Fibroblast of upper back skin (primary cell): ENCODE results near the gene CAMK4.
A peak's percentile ranks its signal among the peaks of the same experiment; 100 is the strongest.

Experiments used
- DNase-seq: peaks from one replicate; pipeline ENCODE4 v3.0.0-alpha.2; 2013

The CAMK4 gene

DNA sequence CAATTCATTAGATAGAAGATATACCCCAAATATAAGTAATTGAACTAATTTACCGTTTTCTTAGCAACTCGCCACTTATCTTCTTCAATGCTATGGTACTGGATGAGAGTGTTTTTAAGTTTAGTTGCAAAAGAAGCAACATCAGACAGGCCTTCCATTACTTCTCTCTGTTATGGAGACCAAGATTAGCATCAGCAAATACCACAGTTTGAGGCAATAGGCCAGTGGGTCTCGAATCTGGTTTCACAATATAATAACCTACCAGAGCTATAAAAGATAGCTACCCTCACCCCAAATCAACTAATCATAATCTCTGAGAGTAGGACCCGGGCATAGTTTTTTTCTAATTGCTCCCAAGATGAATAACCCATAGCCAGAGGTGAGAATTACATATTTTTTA lies 283.1 kb downstream of the CAMK4 start:
- no peak for DNase-seq

DNA sequence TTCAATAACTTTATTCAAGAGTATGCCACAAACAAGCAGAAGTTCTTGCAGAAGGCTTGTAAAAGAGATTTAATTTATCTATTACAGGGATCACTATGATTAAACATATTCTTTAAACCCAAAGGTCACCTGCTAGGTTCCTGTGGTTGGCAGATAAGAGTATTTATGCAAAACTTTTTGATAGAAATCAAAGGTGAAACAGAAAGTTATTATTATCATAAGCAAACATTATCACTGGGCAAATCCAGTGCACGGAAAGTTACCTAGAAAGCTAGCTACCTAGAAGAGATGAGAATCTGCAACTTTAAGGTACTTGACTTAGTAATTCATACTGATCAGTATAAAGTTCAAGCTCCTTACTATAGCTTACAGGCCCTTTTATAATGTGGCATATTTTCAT lies 284.9 kb downstream of the CAMK4 start:
- no peak for DNase-seq

DNA sequence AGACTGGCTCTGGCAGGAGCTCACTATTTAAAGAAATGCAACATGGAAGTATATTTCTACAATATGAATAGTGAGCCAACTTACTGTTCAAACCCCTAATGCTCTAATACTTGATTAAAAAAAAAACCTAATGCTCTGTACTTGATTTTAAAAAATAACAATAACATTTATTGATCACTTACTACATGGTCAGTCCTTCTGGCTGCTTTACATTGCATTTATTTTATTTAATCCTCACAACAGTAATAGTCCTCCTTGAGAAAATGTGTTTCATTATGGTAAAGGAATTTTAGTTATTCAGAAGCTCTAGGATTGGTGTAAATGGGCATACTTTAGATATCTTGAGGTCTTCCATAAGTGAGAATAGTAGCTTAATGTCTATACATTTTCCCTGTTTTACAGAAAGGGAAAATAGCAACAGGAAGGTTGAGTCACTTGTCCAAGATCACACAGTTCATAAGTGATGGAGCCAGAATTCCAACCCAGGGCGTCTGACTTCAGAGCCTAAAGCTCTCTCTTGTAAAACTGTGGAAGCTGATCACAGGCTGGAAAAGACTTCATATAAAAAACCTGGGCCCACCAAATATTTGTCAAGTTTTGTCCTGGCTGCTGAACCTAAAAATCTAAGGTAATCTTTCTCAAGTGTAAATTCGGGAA lies 287.1 kb downstream of the CAMK4 start:
- DNase-seq = peak; percentile 58

DNA sequence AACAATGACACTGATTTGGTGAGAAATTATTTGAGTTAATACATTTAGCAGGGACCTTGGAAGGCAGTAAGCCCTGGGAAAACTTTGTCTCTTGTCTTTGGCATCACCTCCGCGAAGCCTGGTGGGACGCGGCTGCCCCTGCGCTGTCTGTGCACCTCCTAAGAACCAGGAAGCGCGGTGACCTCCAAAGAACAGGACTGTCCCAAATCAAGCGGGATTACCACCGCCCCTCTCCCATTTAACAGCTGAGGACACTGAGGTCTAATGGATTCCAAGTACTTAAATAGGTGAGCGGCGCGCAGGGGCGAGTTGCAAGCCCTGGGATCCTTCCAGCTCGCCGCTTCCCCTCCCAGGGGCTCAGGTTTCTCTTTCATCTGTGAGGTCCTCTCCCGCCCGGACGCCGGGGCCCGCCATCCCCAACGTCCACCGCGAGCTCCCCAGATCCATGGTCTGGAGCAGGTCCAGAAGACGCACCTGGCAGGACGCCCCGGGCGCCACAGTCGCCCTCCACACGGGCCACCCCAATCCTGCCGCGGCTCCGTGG lies 287.7 kb downstream of the CAMK4 start:
- DNase-seq = peak; percentile 32

DNA sequence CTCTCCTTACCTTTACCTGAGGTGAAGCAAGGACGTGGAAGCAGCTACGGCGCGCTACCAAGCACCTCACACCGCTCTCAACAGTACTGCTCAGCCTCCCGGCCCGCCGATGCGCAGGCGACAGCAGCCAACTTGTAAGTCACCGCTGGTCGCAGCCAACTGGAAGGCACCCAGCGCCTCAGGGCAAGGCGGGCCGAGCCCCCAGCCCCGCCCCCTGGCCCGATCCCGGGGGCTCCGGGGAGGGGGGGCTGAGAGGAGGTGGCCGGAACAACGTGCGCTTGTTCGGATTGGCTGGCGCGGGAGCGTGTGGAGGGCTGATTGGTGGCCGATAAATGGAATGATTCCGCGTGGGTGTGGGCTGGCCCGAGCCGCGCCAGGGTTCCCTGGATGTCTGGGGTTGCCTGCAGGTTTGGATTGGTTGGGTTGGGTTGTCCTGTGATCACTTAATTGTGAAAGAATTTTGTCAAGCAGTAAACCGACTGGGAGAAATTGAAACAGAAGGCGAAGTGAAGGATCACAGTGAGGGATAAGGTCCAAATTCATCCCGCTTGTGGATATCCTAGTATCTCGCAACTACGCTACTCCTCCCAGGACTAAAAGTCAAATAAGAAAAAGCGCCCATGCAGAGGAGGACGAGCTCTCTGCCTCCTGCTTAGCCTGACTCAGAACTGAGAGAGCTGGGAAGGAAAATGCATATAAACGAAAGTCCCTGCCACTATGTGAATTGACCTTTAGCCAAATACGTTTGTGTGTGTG lies 288.4 kb downstream of the CAMK4 start, which contains the start of gene STARD4:
STARD4 (minus strand) TSS at position 161 of the 756 bp plus-strand sequence. CDS start 5,102 bp downstream, outside the sequence.
- peak; percentile 98 for DNase-seq

DNA sequence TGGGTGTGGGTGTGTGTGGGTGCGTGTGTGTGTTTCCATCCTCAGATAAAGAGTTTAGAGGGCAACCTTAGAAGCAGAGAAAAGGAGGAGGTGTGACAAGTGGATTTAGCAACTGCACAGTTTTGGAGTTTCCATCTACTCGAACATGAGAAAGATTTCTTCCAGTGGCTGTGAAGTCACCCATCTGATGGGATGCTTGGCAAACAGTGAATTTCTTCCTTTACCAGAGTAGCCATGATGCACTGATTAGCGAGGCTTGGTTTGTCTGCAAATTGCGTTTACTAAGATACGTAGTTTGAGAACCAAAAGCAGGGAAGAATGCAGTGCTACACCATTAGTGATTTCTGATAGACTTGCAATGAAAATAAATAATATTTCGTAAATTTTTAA lies 288.9 kb downstream of the CAMK4 start:
- no peak for DNase-seq

DNA sequence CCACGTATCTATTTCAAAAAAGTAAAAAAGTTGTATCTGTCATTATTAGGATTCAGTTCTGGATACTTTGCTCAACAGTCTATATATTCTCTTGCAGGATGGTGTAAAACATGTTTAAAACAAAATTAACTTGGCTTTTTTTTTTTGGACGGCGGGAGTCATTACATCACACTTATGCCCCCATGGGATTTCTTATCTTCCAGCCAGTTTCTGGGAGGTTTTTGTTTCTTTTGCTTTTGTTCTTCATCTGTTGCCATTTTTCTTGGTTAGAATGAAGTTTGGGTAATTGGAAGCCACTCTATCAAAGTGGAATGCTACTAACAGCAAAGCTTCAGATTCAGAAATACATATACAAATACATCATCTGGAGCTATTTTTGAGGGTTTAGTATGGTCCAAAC lies 289.9 kb downstream of the CAMK4 start:
- DNase-seq = no peak

DNA sequence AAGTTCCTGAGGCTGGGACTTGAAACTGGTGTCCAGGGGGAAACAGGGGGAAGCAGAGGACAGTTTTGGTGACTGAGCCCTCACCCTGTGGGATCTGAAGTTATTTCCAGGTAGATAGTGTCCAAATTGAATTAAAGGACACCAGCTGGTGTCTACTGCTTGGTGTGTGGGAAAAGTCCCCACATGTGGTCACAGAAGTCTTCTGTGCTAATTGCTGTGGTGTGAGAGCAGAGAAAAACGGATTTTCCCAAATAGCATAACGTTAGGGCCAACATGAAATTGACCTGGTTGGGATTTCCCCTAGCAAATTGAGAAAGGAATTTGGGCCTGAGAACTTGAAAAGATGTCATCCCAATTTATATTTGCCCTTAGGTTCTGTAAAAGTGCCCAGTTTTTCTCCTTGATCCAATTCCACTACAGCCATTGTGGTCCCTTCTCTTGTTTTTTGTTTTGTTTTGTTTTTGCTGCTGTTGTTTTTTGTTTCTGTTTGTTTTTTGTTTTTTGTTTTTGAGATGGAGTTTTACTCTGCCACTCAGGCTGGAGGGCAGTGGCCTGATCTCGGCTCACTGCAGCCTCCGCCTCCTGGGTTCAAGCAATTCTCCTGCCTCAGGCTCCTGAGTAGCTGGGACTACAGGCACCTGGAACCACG lies 293.8 kb downstream of the CAMK4 start:
- DNase-seq = no peak

DNA sequence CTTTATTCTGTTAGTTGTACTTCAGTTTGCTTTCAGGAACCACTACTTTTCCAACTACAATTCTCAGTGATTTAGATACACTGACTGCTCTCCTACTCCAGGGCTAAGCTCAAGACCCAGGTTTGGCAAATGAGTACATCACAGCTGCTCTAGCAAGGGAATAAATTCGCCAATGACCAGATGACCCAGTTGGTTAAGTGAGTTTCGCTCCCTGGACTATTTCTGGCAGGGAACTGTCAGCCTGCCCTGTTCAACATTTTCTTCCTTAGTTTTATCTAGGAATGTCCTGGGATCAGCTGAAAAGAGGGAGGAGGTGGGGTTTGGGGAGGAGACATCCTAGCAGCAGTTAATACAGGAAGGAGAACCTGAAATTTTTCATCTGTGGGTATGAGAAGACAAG lies 294.6 kb downstream of the CAMK4 start:
- DNase-seq = no peak

DNA sequence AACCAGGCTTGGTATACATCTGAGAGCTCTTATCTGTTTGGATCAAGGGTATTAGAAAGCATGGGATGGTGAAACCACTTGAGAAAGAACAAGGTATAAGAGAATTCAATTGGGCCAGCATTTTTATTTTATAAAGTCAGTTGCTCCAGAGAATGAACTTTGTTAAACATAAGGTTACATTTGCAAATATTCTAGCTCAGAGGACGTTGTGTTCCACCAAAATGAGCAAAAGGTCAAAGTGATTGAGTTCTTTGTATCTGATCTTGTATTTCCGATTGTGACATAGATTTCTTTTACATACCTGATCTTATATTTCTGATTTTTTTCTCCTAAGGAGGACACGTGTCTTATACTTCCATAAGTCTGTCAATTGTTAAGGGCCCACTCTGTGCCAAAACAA lies 296.7 kb downstream of the CAMK4 start:
- DNase-seq = no peak

DNA sequence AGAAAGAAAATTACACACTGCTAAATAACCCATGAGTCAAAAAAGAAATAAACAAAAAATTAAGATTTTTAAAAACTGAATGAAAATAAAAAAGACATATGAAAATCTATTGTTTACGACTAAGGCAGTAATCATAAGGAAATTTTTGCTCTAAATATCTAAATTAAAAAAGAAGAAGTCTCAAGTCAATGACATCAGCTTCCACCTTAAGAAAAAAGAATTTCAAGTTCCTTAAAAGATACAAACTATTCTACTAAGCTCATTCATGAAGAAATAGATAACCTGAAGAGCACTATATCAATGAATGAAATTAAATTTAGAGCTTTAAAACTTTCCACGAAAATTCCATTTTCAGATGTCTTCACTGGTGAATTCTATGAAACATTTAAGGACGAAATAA lies 303.9 kb downstream of the CAMK4 start:
- no peak for DNase-seq

DNA sequence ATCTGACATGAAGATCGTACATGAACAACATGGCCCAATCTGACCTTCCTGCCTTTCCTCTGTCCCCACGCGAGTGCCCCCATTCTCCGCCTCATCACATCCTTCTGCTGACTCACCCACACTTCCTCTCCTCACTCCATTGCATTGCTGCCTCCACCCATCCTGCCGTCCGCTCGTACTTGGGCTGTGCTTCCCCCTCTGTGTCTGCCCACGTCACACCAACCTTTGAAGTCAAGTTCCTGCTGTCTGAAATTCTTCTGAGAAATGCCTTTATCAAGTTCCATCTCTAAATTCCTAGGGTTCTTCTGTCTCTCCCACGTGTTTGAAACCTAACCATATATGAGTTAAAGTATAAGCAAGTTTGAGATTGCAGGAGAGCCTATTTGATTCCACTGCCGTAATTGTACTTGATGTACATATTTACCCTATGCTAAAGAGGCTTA lies 306.1 kb downstream of the CAMK4 start:
- peak; percentile 82 for DNase-seq

DNA sequence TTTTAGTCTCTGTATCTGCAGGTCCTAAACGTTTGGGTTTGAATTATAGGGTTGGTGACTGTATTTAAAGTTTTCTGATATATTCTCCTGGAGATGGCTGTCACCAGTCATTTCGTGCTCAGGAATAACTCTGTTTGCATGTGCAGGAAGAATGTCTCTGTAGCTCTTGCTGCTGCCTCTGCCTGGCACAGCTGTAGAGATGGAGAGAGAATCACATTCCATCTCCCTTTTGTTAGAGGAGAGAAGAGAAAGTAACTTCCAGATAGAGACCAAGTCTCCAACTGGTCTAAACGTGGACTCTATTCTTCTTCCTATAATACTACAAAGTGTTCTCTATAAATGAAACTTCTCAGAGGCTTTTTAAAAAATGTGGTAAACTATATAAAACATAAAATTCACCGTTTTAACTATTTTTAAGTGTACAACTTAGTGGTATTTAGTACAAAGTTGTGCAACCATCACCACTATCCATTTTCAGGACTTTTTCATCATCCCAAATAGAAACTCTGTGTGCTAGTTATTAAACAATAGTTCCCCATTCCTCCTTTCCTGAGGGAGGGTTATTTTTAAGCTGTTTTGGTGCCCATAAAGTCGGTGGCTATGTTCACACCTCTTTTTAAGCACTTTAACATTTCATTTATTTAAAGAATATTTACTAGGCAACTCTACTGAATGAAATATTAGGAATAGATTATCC lies 308.9 kb downstream of the CAMK4 start:
- no peak for DNase-seq

DNA sequence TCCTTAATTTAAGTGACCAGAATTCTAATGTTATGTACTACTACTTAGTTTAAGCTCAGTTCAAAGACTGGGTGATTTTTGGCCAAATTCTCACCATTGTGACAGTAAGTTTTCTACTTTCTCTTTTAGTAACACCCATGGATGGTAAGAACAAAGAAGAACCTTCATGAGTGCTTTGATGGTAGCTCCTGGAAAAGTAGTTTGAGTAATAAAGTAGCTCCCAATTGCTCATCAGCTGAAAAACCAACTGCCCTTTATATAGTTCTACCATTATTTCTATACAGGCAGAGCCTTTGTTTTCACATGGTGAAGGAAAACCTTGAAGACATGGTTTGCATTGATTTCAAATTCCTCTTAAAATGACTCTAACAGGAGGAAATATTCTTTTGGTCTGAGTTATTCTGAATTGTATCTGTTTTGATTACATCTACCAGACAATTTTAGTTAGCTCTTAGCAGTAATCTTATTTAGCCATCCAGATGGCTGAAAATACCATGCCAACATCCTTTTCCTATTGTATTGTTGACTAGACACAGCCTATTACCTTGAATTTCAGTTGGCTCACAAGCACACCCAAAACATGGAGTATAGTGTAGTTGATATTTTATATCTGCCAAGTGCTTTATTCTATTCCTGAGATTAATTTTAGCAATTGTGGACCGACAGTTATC lies 311.8 kb downstream of the CAMK4 start:
- no peak for DNase-seq

DNA sequence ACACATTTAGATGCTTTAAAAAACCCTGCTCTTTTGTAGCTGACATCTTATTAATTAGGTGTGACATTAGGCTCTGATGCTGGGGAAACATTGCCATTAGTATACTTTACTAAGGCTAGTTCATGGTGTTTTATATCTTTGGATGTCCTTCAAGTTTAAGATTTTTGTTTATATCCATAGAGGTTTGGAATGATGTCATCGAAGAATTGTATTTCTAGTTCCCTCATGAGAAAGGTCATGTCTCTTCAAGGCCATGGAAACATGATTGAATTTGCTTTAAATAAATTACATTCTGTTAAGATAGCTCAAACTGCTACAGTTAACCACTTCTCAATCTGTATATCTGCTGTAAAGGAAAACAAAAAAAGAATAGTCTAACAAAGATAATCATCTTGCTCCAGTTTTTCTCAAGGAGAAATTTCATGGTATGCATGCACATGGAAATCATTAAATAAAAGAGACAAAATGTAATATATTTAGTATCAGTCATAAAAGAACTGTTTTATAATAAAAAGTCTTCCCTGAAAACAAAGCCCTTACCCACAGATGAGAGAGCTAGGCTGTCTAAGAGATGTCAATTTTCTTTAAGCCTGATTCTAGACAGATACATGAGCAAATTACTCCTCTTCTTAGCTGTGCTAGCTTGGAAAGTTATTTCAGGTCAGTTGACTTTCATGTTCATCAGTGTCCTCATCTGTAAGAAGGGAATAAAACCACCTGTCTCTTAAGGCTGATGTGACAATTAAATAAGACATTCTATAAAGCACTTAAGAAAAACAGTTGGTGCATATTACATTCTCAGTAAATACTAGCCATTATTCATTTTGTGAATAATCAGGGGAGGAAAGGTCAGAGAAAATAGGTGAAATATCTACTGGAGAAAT lies 313.2 kb downstream of the CAMK4 start:
- DNase-seq = no peak
